Loucy (cell line): ENCODE measurements around the gene DRD2.

Experiments
- H2AFZ ChIP-seq: fragments of 200-600 bp; sonication (generic); 2 replicates; pipeline ENCODE4 v1.6.0; 2016; ENCODE audit warnings: antibody characterized with exemption, mild to moderate bottlenecking, low read length, moderate library complexity
- H3F3A ChIP-seq: fragments of 200-600 bp; 2 replicates; pipeline ENCODE4 v1.6.0; 2016; ENCODE audit warnings: antibody characterized with exemption, low read depth, mild to moderate bottlenecking
- H3K27me3 ChIP-seq: fragments of 200-600 bp; sonication (generic); 2 replicates; pipeline ENCODE4 v1.6.1; 2014; ENCODE audit warnings: low read length, mild to moderate bottlenecking; ENCODE audit not compliant: insufficient read depth, poor library complexity, severe bottlenecking
- H3K36me3 ChIP-seq: fragments of 200-600 bp; sonication (generic); 2 replicates; pipeline ENCODE4 v1.6.1; 2016; ENCODE audit warnings: low read length; ENCODE audit not compliant: insufficient read depth
- H3K4me1 ChIP-seq: fragments of 200-600 bp; sonication (generic); 2 replicates; pipeline ENCODE4 v1.5.1; 2014; ENCODE audit warnings: low read length, mild to moderate bottlenecking; ENCODE audit not compliant: insufficient read depth, poor library complexity, severe bottlenecking
- H3K4me2 ChIP-seq: fragments of 200-600 bp; sonication (generic); 2 replicates; pipeline ENCODE4 v1.6.0; 2014; ENCODE audit warnings: antibody characterized with exemption, low read length, low read depth, mild to moderate bottlenecking; ENCODE audit not compliant: poor library complexity, severe bottlenecking
- H3K4me3 ChIP-seq: fragments of 200-600 bp; sonication (generic); 2 replicates; pipeline ENCODE4 v1.5.1; 2014; ENCODE audit warnings: low read length, mild to moderate bottlenecking, mixed read lengths; ENCODE audit not compliant: poor library complexity, severe bottlenecking
- H3K79me2 ChIP-seq: fragments of 200-600 bp; sonication (generic); 2 replicates; pipeline ENCODE4 v1.6.1; 2014; ENCODE audit warnings: low read length; ENCODE audit not compliant: insufficient read depth
- H3K9ac ChIP-seq: fragments of 200-600 bp; sonication (generic); 2 replicates; pipeline ENCODE4 v1.6.0; 2014; ENCODE audit warnings: mild to moderate bottlenecking, low read depth, low read length, moderate library complexity; ENCODE audit not compliant: poor library complexity, severe bottlenecking
- H3K9me2 ChIP-seq: fragments of 200-600 bp; sonication (generic); replicated peaks from 2 replicates; pipeline ENCODE4 v1.6.1; 2016; ENCODE audit warnings: low read depth, low read length, mixed read lengths
- H3K9me3 ChIP-seq: fragments of 200-600 bp; sonication (generic); 2 replicates; pipeline ENCODE4 v1.6.1; 2014; ENCODE audit warnings: mild to moderate bottlenecking, antibody characterized with exemption, low read length, low read depth; ENCODE audit not compliant: insufficient read depth
- H4K20me1 ChIP-seq: fragments of 200-600 bp; sonication (generic); 2 replicates; pipeline ENCODE4 v1.6.0; 2014; ENCODE audit warnings: antibody characterized with exemption, low read length, mild to moderate bottlenecking; ENCODE audit not compliant: insufficient read depth, poor library complexity, severe bottlenecking
- CTCF ChIP-seq: fragments of 200-600 bp; sonication (generic); conservative IDR thresholded peaks from 2 replicates; pipeline ENCODE4 v1.5.1; 2014; ENCODE audit warnings: mild to moderate bottlenecking, antibody characterized with exemption, low read length
- EZH2phosphoT487 ChIP-seq: fragments of 200-600 bp; IDR thresholded peaks from 2 replicates; pipeline ENCODE4 v1.6.1; 2018; ENCODE audit warnings: antibody characterized with exemption, mild to moderate bottlenecking, moderate library complexity, borderline replicate concordance

DRD2 gene

GRCh38 chr11:113481672-113482071 lies 6.5 kb upstream of the DRD2 start:
- Histone ChIP-seq H3K79me2 (no peaks in the 10 kb centered on the region), H3K4me2 (no peak overlapping the region), H4K20me1 (no peaks in the 10 kb centered on the region), H2AFZ (no peak overlapping the region), H3K9me2 (no peaks in the 10 kb centered on the region), H3K36me3 (no peaks in the 10 kb centered on the region), H3K9me3 (no peaks in the 10 kb centered on the region), H3K9ac (no peak overlapping the region), H3K4me1 (no peaks in the 10 kb centered on the region), H3K4me3 (no peak overlapping the region), H3K27me3 (no peaks in the 10 kb centered on the region), H3F3A (no peaks in the 10 kb centered on the region)
- TF ChIP-seq EZH2phosphoT487 (no peak), CTCF (no peak)

GRCh38 chr11:113481226-113481625 lies 6.0 kb upstream of the DRD2 start:
- H3K9ac ChIP-seq, result no peak overlapping the region
- no peaks in the 10 kb centered on the region for H4K20me1 ChIP-seq
- no peaks in the 10 kb centered on the region for H3K79me2 ChIP-seq
- no peaks in the 10 kb centered on the region for H3F3A ChIP-seq
- H3K4me3 ChIP-seq, result no peak overlapping the region
- no peaks in the 10 kb centered on the region for H3K27me3 ChIP-seq
- no peak for TF ChIP-seq EZH2phosphoT487
- TF ChIP-seq CTCF, result no peak
- H3K36me3 ChIP-seq, result no peaks in the 10 kb centered on the region
- no peaks in the 10 kb centered on the region for H3K4me1 ChIP-seq
- no peak overlapping the region for H2AFZ ChIP-seq
- no peak overlapping the region for H3K4me2 ChIP-seq
- no peaks in the 10 kb centered on the region for H3K9me2 ChIP-seq
- H3K9me3 ChIP-seq, result no peaks in the 10 kb centered on the region

- no peaks in the 10 kb centered on the region for H3K27me3 ChIP-seq
- H3K9me3 ChIP-seq, result no peaks in the 10 kb centered on the region
- H3K9me2 ChIP-seq, result no peaks in the 10 kb centered on the region
- no peak overlapping the region for H2AFZ ChIP-seq
- TF ChIP-seq EZH2phosphoT487 (no peak), CTCF (no peak)
- H3F3A ChIP-seq, result no peaks in the 10 kb centered on the region
- H3K4me3 ChIP-seq, result no peak overlapping the region
- no peaks in the 10 kb centered on the region for H3K4me1 ChIP-seq
- H3K36me3 ChIP-seq, result no peaks in the 10 kb centered on the region
- H3K79me2 ChIP-seq, result no peaks in the 10 kb centered on the region
- no peak overlapping the region for H3K4me2 ChIP-seq
- H4K20me1 ChIP-seq, result no peaks in the 10 kb centered on the region
- H3K9ac ChIP-seq, result no peak overlapping the region
Measured at GRCh38 chr11:113477321-113477720, 2.1 kb upstream of the DRD2 start.
